ENCODE results near the gene CRIM1. TPM values are rescaled to one million over a fixed set of nuclear protein-coding genes. Genes with fewer than 3 reads are reported as not detected.

CRIM1 gene
- total and polyA plus RNA-seq, 12 donors, result 7.6 to 66.3 (median 24.3) TPM

DNA sequence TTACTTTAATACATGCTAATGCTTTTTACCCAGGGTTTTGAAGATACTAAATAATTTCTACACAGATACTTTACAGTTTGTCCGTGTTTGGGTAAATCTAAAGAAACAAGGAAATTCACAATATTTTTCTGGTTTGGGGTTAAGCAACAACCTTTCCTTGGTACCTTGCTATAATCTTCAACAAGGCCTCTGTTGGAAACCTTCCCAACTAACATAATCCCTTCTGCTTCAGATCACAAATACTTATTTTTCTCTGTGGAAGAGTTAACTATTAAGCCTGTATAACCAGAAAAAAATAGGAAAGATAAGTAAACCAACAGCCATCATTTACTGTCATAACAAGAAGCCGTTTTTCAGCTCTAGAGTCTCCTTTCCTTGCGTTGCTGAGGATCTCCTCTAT is 227.4 kb downstream of the CRIM1 start:
- no peaks in the 10 kb centered on the region for H3K4me1 ChIP-seq (replicated peaks in 1 of 2)
- 61 to 90% (median 81%) methylated on average over 3 of the region's 3 CpGs for WGBS, 4 donors
- no peaks in the 10 kb centered on the region for H3K9me3 ChIP-seq (replicated peaks in 1 of 3)
- H3K27ac ChIP-seq, result no peak overlapping the region
- no peak for TF ChIP-seq POLR2A (IDR thresholded peaks at IDR 0.05)
- TF ChIP-seq, protein P1, sequence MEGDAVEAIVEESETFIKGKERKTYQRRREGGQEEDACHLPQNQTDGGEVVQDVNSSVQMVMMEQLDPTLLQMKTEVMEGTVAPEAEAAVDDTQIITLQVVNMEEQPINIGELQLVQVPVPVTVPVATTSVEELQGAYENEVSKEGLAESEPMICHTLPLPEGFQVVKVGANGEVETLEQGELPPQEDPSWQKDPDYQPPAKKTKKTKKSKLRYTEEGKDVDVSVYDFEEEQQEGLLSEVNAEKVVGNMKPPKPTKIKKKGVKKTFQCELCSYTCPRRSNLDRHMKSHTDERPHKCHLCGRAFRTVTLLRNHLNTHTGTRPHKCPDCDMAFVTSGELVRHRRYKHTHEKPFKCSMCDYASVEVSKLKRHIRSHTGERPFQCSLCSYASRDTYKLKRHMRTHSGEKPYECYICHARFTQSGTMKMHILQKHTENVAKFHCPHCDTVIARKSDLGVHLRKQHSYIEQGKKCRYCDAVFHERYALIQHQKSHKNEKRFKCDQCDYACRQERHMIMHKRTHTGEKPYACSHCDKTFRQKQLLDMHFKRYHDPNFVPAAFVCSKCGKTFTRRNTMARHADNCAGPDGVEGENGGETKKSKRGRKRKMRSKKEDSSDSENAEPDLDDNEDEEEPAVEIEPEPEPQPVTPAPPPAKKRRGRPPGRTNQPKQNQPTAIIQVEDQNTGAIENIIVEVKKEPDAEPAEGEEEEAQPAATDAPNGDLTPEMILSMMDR (IDR thresholded peaks at IDR 0.05), result no peak
- intact Hi-C loops (cut with DNase I), result no loop called here
- no peak overlapping the region for H3K4me3 ChIP-seq
- no peaks in the 10 kb centered on the region for H3K27me3 ChIP-seq
- DNase-seq, result no peak
- H3K36me3 ChIP-seq (replicated peaks in 1 of 2), result peaks cover 0 to 40% of the 10 kb centered on the region in 2 donors

DNA sequence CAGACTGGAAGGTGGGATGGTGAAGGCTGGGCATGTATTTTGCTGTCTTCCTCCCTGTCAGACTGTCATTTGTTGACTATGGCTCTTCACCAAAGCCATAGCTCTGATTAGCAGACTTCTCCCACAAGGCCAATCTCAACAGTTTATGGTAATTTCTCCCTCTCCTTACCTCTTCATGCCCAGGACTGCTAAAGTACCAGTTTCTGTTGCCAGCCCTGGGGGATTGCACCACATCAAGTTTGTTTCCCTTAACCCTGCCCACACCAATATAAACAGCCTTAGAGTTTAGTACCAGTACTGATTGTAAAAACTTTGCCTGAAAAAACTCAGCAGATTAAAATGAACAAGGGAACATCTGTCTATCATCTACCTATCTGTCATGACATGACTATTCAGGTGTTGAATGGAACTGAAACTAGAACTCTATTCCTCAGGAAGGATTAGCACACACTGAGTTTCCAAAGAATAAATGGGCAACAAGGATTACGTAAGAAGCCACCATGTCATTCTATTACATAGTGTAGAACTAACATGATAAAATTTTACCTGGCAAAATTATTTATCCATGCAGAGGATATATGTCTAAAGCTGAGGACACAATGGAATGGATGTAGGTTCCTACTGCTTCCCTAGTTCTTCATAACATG is 228.7 kb downstream of the CRIM1 start:
- H3K4me3 ChIP-seq, result no peak overlapping the region
- intact Hi-C loops (cut with DNase I), result no loop called here
- peaks cover 0 to 31% of the 10 kb centered on the region in 2 donors for H3K36me3 ChIP-seq (replicated peaks in 1 of 2)
- H3K27me3 ChIP-seq, result no peaks in the 10 kb centered on the region
- WGBS, 4 donors, result 87 to 100% (median 99%) methylated on average over 1 of the region's 1 CpG
- peaks cover 4 to 9% of the 10 kb centered on the region in 2 donors for H3K4me1 ChIP-seq (replicated peaks in 1 of 2)
- H3K27ac ChIP-seq, result no peak overlapping the region
- TF ChIP-seq POLR2A (IDR thresholded peaks at IDR 0.05), result no peak
- TF ChIP-seq, protein P1 (IDR thresholded peaks at IDR 0.05), result no peak
- no peak for DNase-seq
- H3K9me3 ChIP-seq (replicated peaks in 1 of 3), result no peaks in the 10 kb centered on the region

DNA sequence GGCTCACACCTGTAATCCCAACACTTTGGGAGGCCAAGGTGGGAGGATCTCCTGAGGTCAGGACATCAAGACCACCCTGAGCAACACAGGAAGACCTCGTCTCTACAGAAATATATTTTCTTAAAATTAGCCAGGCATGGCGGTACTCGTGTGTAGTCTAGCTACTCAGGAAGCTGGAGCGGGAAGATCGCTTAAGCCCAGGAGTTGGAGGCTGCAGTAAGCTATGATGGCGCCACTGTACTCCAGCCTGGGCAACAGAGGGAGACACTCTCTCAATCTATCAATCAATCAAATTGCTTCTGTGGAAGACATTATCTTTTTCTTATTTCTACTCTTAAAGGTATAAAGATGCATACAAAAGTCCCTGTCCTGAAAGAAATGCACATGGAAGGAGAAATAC is 231.1 kb downstream of the CRIM1 start:
- H3K36me3 ChIP-seq (replicated peaks in 1 of 2), result peaks cover 0 to 22% of the 10 kb centered on the region in 2 donors
- 97 to 98% (median 97%) methylated on average over 6 of the region's 6 CpGs for WGBS, 4 donors
- H3K4me1 ChIP-seq (replicated peaks in 1 of 2), result peaks cover 7 to 19% of the 10 kb centered on the region in 2 donors
- intact Hi-C loops (cut with DNase I), result no loop called here
- H3K27ac ChIP-seq, result no peak overlapping the region
- H3K9me3 ChIP-seq (replicated peaks in 1 of 3), result no peaks in the 10 kb centered on the region
- H3K27me3 ChIP-seq, result no peaks in the 10 kb centered on the region
- no peak for DNase-seq
- no peak overlapping the region for H3K4me3 ChIP-seq
- TF ChIP-seq, protein P1 (IDR thresholded peaks at IDR 0.05), result no peak
- no peak for TF ChIP-seq POLR2A (IDR thresholded peaks at IDR 0.05)

DNA sequence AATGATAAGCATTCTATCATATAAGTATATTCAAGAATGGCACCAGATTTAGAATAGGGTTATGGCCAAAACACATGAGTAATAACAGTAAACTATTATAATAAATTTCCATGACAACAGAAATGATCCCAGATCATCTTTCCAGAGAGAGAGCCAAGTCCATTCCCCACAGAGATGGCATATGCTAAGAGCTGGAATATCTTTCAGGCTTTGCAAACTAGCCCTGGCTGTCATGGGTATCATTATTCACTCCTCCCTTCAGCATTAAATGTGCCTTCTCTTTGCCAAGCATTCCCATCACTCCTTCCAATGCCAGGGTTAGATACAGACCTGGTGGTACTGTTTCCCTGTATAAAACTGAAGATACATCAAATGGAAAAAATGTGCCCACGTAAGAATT is 231.5 kb downstream of the CRIM1 start:
- WGBS, 4 donors, result 88 to 95% (median 92%) methylated on average over 1 of the region's 1 CpG

More for the DNA sequence above, 231.5 kb downstream of the CRIM1 start:
- peaks cover 0 to 19% of the 10 kb centered on the region in 2 donors for H3K36me3 ChIP-seq (replicated peaks in 1 of 2)
- no peak for DNase-seq
- H3K4me3 ChIP-seq, result no peak overlapping the region
- no peaks in the 10 kb centered on the region for H3K9me3 ChIP-seq (replicated peaks in 1 of 3)
- TF ChIP-seq POLR2A (IDR thresholded peaks at IDR 0.05), result no peak
- TF ChIP-seq, protein P1 (IDR thresholded peaks at IDR 0.05), result no peak
- H3K4me1 ChIP-seq (replicated peaks in 1 of 2), result peaks cover 7 to 19% of the 10 kb centered on the region in 2 donors
- intact Hi-C loops (cut with DNase I), result no loop called here
- no peak overlapping the region for H3K27ac ChIP-seq
- H3K27me3 ChIP-seq, result no peaks in the 10 kb centered on the region
